HG03520 (cell line): ENCODE data around the gene THAP8.
"Not testable (repeated sequence)": the region's sequence is repeated elsewhere in the genome, so short reads cannot be mapped to it uniquely, and the experiment has no call there.

Experiments used
- ATAC-seq: cut with Tn5 transposase; IDR thresholded peaks from one replicate; pipeline ENCODE4 v1.9.1; 2021; ENCODE audit warnings: mild to moderate bottlenecking, moderate library complexity; ENCODE audit not compliant: unreplicated experiment

The THAP8 gene

DNA sequence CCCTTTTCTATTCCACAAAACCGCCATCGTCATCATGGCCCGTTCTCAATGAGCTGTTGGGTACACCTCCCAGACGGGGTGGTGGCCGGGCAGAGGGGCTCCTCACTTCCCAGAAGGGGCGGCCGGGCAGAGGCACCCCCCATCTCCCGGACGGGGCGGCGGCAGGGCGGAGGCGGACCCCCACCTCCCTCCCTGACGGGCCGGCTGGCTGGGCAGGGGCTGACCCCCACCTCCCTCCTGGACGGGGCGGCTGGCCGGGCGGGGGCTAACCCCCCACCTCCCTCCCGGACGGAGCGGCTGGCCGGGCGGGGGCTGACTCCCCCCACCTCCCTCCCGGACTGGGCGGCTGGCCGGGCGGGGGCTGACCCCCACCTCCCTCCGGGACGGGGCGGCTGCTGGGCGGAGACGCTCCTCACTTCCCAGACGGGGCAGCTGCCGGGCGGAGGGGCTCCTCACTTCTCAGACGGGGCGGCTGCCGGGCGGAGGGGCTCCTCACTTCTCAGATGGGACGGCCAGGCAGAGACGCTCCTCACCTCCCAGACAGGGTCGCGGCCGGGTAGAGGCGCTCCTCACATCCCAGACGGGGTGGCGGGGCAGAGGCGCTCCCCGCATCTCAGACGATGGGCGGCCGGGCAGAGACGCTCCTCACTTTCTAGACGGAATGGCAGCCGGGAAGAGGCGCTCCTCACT, 14.9 kb upstream of the THAP8 start:
- not testable (repeated sequence) for ATAC-seq

DNA sequence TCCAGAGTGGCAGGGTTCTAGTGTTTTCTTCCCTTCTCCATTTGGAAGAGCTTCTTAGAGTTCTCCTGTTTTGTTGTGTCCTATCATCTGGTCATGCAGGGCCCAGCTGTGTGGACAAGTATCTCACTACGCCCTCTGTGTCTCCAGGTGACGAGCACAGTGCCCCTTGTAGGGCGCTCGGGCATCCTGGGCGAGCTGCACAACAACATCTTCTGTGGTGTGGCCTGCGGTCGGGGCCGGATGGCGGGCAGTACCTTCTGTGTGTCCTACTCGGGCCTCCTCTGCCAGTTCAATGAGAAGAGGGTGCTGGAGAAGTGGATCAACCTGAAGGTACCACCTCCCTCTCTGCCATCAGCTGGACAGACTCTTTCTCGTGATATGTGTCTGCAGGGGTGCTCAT, 13.6 kb upstream of the THAP8 start:
- no peak for ATAC-seq

DNA sequence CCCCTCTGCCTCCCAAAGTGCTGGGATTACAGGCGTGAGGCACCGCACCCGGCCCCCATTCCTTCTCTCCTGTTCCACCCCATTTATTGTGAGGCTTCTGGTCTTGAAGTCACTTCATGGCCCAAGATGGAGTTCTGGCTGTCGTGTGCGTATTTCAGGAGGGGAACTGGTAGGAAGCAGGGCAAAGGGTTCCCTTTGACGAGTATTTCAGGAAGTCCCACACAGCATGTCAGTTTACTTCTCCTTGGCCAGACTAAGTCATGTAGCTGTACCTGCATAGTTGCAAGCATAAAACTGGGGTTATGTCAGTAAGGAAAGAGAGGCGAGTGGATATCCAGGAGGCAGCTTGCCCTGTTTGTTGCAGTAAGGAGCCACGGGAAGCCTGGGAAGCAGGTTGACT, 10.7 kb upstream of the THAP8 start:
- ATAC-seq = no peak

DNA sequence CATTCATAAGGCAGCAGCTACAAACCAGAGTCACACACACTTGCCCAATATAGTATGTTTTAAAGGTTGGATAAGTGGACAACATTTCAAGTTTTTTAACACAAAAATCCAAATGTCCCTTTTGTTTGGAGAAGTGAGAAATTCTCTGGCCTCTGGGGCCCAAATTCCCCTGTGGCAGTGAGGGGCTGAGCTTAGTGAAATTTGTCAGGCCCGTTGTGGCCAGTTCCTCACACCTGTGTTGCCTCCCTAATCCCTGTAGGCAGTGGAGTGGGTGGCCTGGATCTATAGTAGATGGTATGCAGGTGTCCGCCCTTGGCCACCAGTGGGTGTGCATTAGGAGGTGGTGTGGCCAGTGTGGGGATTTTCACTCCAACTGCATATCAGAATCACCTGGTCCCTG, 7.3 kb upstream of the THAP8 start:
- ATAC-seq = no peak

DNA sequence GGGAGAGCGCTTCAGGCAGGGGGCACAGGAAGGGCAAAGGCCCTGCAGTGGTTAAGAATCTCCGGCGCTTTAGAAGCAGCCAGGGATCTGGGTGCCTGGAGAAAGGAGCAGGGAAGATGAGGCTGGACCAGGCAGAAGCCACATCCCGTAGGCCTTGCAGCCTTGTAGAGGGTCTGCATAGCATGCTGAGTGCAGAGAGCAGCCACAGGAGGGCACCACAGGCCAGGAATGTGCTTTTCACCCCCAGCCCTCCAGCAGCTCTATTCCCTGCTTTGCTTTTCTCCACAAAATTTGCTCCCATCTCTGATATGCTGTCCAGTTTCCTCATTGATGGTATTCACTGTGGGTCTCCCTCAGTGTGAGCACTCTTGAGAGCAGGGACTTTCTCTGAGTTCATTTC, 6.3 kb upstream of the THAP8 start:
- no peak for ATAC-seq

DNA sequence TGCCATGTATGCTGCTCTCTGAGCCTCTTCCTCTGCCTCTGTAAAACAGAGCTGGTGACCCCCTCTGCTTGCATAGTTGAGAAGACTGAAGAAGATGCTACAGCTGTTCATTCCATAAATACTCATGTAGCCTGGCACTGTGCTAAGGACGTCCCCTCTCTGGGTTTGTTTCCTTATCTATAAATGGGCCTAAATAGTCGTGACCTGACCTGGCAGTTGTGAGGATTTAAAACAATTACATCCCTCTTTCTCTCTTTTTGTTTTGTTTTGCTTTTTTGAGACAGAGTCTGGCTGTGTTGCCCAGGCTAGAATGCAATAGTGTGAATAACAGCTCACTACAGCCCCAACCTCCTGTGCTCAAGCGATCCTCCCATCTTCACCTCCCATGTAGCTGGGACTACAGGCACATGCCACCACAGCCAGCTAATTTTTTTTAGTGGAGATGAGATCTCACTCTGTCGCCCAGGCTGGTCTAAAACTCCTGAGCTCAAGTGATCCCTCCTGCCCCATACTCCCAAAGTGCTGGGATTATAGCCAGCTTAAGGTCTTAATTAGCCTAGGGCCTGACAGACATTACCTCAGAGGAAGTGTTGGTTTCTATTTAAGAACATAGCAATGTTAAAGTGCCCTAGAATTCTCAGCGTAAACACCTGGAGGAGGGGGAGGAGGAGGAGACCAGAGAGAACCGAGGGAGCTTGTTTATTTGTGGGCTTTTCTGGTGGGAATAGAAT, 5.3 kb upstream of the THAP8 start:
- ATAC-seq = no peak

DNA sequence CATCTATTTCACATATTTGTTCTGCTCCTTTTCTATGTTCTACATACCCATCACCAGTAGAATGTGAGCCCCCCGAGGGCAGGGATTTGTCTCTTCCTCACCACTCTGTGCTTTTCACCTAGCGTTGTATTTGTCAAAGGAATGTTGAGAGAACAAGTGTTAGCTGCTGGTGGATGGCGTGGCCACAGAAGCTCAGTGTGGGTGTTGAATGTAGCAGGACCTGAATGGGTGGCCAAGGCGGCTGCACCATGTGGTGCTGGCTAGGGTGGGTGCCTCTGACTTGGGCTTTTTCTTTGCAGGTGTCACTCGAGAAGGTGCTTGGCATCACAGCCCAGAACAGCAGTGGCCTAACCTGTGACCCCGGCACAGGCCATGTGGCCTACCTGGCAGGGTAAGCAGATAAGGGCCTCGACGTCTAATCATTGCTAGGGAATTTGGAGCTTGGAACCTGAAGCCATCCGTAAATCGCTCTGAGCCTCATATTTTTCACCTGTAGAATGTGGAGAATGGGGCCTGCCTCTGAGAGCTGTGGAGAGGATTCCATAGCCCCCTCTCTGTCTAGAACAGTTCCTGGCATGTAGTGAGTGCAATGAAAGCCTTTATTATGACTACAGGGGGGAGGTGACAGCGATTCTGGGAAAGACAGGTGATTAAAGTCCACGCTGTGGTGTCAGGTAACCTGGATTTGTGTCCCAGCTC, 4.5 kb upstream of the THAP8 start:
- no peak for ATAC-seq

DNA sequence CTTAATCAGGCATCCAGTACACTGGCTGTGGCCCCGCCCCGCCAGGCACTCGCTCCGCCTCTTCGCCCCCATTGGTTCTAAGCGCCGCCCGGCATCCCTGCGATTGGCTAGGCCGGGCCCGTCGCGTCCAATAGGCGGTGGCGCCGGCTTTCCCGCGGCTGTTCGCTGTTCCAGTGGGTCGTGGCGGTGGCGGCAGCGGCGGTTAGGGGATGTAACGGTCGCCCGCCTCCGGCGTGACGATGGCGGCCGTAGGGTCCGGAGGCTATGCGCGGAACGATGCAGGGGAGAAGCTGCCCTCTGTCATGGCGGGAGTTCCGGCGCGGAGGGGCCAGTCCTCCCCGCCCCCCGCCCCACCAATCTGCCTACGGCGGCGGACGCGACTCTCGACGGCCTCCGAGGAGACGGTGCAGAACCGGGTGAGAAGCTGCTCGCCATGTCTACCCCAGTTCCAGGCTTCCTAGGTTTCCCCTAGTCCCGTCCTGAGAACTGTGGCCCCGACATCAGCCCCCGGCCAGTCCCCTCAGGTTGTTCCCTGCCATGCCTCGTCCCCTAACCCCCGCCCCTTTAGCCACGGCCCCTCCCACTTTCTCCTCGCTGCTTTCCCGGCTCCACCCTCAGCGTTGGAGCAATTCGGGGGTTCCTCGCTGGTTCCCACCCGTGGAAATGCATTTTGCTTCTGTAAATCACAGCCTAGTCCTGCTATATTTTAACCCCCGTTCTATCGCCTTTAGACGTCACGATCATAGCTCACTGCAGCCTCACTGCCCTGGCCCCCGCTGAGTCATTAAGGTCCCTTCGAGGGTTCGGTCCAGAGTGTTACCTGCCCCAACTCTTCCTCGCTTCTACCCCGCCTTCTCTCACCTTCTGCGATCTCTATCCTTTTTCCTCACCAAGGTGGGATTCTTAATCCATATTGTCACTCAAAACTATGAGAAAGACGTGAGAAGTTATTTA, 925 bp upstream of the THAP8 start, which contains the start of gene WDR62:
Gene WDR62 (plus strand): TSS at position 165 of the 954 bp plus-strand sequence. CDS start 75 bp downstream, at position 240.
- peak; percentile 67 for ATAC-seq

DNA sequence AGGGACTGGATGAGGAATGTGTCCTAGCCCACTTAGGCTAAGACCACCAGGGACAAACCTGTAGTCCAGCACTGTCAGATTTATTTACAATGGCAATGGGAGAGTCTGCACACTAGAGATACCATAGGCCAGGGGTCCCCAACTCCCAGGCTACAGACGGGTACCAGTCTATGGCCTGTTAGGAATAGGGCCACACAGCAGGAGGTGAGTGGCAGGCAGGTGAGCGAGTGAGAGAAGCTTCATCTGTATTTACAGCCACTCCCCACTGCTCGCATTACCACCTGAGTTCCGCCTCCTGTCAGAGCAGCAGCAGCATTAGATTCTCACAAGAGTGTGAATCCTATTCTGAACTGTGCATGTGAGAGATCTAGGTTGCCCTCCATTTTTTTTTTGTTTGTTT, 2.4 kb downstream of the THAP8 start:
- no peak for ATAC-seq

DNA sequence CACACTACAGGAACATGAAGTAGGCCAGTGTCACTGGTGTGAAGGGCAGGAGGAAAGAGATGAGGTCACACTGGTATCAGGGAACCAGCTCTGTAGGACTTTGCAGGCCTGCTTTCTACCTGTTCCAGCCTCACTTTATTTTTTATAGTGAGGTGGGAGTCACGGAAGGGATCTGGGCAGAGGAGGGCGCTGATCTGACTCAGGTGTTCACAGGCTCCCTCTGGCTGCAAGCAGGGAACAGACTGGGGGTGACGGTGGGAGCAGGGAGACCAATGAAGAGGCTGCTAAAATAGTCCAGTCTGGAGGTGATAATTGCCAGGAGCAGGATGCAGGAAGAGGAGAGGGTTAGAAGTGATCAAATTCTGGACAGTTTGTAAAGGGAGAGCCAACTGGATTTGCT, 2.8 kb downstream of the THAP8 start:
- ATAC-seq = no peak

DNA sequence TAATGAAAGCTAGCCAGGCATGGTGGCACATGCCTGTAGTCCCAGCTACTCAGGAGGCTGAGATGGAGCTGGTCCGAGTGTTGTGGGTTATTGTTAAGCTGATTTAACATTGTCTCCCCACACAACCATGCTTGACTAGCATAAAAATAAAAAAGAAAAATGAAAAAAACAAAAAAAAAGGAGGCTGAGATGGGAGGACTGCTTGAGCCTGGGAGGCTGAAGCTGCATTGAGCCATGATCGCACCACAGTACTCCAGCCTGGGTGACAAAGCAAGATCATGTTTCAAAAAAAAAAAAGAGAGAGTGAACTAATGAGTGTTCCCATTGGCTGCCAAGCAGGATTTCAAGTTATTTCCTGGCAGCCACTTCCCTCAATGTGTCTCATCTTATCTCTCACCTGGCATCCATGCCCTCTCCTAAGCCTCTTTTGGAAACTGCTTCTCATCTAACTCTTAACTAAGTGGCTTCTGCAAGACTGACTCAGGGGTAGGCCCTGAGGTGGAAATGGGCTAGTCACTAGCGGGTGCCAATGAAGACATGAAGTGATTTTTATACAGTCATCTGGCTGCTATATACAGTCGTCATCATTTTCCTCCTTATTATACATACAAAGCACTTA, 4.9 kb downstream of the THAP8 start:
- no peak for ATAC-seq

DNA sequence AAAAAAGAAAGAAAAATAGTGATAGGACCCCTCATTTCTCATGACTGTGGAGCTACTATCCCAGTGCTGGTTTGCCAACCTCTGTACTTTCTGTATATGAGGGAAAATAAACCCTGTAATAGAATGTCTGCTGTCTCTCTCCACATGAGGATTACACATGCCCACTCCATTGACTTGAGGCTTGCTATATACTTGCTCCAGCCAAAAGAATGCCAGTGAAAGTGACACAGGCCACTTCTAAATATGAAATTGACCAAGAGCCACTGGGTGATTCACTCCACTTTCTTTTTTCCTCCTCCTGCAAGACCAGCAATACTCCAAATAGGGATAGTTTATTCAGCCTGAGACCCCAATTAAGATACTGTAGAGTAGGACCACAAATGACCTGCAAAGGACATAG, 6.2 kb downstream of the THAP8 start:
- no peak for ATAC-seq

DNA sequence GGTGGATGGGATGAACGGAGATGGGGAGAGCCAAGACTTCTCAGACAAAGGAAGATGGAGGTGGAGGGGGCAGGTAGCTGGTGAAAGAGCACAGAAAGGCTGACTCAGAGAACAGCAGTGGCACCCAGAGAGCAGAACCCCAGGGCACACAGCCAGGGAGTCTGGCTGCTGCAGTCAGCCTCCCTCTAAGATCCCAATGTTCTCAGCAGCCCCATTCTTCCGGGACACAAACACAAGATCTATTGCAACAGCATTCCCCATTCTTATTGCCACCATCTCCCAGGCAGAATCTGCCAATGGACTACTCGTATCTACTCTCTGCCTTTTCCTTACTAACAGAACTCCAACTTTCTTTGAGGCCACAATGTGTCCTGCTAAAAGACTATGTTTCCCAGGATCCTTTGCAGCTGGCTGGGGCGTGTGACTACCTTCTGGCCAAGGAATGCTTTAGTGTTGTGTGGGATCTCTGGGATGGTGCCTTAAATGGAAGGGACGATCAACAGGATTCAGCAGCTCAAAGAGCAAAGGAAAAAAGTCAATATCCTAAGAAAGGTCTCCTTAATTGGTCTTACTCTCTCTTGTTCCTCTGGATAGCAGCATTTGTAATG, 7.5 kb downstream of the THAP8 start:
- ATAC-seq = no peak

DNA sequence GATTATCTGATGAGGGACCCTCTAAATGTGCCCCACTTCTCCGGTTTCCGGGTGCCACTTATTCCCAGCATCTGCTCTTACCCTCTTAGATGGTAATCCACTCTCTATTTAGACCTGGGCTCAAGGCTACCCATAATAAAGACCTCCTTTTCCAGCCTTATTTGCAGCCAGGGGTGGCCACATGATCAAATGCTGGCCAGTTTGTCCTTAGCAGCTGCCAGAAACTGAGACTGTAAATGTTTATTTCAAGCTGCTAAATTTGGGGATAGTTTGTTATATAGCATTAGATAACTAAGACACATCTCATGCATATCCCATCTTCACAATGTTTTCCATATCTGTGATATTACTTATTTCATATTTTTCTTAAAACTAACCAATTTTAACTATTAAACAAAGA, 10.1 kb downstream of the THAP8 start:
- no peak for ATAC-seq

DNA sequence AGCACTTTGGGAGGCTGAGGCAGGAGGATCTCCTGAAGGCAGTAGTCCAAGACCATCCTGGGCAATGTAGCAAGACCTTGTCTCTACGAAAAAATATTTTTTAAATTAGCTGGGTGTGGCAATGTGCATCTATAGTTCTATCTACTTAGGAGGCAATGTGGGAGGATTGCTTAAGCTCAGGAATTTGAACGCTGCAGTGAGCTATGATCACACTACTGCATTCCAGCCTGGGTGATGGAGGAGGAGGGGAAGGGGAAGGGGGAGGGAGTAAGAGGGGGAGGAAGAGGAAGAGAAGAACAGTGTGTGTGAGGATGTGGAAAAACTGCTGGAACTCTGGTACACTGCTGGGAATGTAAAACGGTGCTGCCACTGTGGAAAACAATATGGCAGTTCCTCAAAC, 12.3 kb downstream of the THAP8 start:
- ATAC-seq = no peak

DNA sequence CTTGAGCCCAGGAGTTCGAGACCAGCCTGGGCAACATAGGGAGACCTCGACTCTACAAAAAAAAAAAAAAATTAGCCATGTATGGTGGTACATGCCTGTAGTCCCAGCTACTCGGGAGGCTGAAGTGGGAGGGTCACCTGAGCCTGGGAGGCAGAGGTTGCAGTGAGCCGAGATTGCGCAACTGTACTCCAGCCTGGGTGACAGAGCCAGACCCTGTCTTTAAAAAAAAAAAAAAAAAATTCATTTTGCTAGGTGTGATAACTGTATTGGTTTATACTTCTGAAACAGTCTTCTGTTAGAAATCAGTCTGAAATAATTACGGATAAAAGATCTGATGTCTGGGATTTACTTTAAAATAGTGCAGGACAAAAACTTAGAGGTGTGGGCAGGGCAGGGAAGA, 13.0 kb downstream of the THAP8 start:
- ATAC-seq = not testable (repeated sequence)

DNA sequence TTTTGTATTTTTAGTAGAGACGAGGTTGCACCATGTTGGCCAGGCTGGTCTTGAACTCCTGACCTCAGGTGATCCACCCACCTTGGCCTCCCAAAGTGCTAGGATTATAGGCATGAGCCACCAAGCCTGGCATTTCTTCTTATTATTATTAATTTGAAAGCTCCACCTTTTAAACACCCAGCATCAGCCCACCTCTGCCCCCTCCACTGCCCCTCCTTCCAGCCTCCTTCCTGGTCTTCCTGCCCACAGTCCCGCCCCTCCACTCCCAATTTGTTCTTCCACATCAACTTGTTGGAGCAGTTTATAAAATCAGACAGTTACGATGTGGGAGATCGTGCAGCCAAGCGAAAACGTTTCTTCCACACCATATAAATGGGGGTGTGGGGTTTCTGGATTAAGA, 13.6 kb downstream of the THAP8 start:
- ATAC-seq = no peak

DNA sequence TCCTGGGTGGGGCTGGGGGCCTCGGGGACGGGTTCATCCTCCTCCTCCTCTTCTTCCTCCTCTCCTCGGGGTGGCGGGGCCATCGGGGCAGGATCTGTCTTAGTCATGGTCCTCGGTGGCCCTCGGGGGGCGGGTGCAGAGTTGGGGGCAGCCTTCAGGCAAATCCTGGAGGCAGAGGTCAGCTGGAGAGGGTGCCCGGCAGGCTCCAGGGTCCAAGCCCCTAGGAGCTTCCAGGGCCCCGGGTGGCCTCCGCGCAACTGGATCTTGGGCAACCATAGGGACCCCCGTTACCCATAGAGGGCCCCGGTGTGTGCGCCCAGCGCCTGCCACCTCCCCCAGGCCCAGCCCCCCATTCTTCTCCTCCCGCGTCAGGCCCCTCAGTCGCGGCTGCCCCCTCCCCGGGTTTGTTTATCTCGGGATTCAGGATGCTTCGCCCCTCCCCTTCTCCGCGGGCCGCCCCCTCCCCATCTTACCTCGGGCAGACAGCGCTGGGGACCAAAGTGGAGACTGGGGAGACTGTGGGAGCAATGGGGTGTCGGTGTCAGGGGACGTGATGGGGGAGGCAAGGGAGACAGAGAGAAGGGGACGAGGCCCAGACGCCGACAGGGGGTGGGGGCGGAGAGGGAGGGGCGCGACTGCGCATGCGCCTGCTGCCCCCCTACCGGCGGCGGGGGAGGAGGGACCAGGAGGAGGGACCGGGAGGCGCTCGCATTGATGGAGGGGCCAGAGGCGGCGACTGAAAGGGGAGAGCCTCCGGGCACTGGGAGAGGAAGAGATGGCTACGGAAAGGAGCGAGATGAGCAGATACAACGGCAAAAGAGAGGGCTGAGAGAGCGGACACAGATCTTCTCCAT, 21.6 kb downstream of the THAP8 start, which contains the start of gene CLIP3:
Gene CLIP3 (minus strand): TSS at position 623 of the 854 bp plus-strand sequence. CDS start 516 bp downstream, at position 107.
- no peak for ATAC-seq

DNA sequence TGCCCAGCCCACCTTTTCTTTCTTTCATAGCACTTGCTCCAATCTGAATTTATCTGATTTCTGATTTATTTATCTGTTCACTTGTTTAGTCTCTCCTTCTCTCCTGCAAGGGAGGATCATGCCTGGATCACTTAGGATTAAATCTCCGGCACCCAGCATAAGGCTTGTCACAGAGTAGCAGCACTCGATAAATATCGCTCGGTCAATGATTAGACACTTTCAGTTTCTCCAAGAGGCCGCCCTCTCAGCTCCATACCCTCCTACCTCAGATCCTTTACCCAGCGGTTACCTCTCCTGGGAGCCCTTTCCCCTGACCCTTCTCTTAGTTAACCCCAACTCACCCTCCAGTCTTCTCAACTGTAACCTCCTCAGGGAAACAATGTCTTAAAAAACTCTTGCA, 22.8 kb downstream of the THAP8 start:
- ATAC-seq = no peak
